CD8-positive, alpha-beta memory T cell (primary cell): ENCODE results near the gene XPO5. TPM values are rescaled to one million over a fixed set of nuclear protein-coding genes. Genes with fewer than 3 reads are reported as not detected.
A peak's percentile ranks its signal among the peaks of the same experiment; 100 is the strongest.
"Not testable (repeated sequence)": the region's sequence is repeated elsewhere in the genome, so short reads cannot be mapped to it uniquely, and the experiment has no call there.

Experiments used
- CTCF ChIA-PET: fragments of 350-600 bp; sonication (Branson Sonifier 250); formaldehyde crosslinking; loops from one replicate; lab custom pipeline; 2021; ENCODE audit warnings: antibody characterized with exemption; lab: Charles Lee
- POLR2A ChIA-PET: fragments of 350-600 bp; sonication (Branson Sonifier 250); formaldehyde crosslinking; loops from one replicate; lab custom pipeline; 2021; ENCODE audit warnings: antibody characterized with exemption; lab: Charles Lee
- DNase-seq, 5 donors: peaks; one replicate each; pipeline versions ENCODE4 v3.0.0 to v3.0.0-alpha.2; 2020 to 2022; ENCODE audit warnings: mixed read lengths in 1 of 5
- H3K27ac ChIP-seq: one replicate; pipeline ENCODE4 v1.7.0; 2013; ENCODE audit warnings: low read depth, mild to moderate bottlenecking, low read length, moderate library complexity
- H3K27me3 ChIP-seq: 2 replicates; pipeline ENCODE4 v1.7.0; 2013; ENCODE audit warnings: low read length, mild to moderate bottlenecking; ENCODE audit not compliant: insufficient read depth, poor library complexity, severe bottlenecking
- H3K36me3 ChIP-seq: 2 replicates; pipeline ENCODE4 v1.7.0; 2013; ENCODE audit warnings: mild to moderate bottlenecking, low read length, moderate library complexity; ENCODE audit not compliant: insufficient read depth
- H3K4me1 ChIP-seq: 2 replicates; pipeline ENCODE4 v1.7.0; 2013; ENCODE audit warnings: mild to moderate bottlenecking, low read length, moderate library complexity; ENCODE audit not compliant: insufficient read depth
- H3K4me3 ChIP-seq: 2 replicates; pipeline ENCODE4 v1.7.0; 2013; ENCODE audit warnings: mild to moderate bottlenecking, low read length
- H3K9me3 ChIP-seq: 2 replicates; pipeline ENCODE4 v1.7.0; 2013; ENCODE audit warnings: mild to moderate bottlenecking, low read length
- H3K27ac Mint-ChIP-seq, 8 donors: one replicate each; pipeline ENCODE4 v1.8.0; 2020 to 2021; ENCODE audit warnings: mixed read lengths in 8 of 8, mild to moderate bottlenecking in 6 of 8, inconsistent platforms in 3 of 8, moderate library complexity in 3 of 8
- H3K27me3 Mint-ChIP-seq, 2 donors: one replicate each; pipeline ENCODE4 v1.8.0; 2020 to 2021; ENCODE audit warnings: mixed read lengths in 2 of 2, mild to moderate bottlenecking in 1 of 2, moderate library complexity in 1 of 2
- H3K36me3 Mint-ChIP-seq, 3 donors: one replicate each; pipeline ENCODE4 v1.8.0; 2020 to 2021; ENCODE audit warnings: mixed read lengths in 3 of 3, inconsistent platforms in 1 of 3, mild to moderate bottlenecking in 1 of 3
- H3K4me1 Mint-ChIP-seq, 3 donors: one replicate each; pipeline ENCODE4 v1.8.0; 2020 to 2021; ENCODE audit warnings: mixed read lengths in 3 of 3, inconsistent platforms in 1 of 3, mild to moderate bottlenecking in 1 of 3
- H3K4me3 Mint-ChIP-seq, 7 donors: one replicate each; pipeline ENCODE4 v1.8.0; 2020 to 2021; ENCODE audit warnings: mixed read lengths in 7 of 7, mild to moderate bottlenecking in 6 of 7, moderate library complexity in 4 of 7, inconsistent platforms in 2 of 7
- H3K9me3 Mint-ChIP-seq, 5 donors: one replicate each; pipeline ENCODE4 v1.8.0; 2020 to 2022; ENCODE audit warnings: mixed read lengths in 5 of 5, mild to moderate bottlenecking in 3 of 5, moderate library complexity in 2 of 5, inconsistent platforms in 1 of 5
- polyA plus RNA-seq: library from polyadenylated mRNA; unstranded; fragments of 300-500 nt; fragmentation: Illumina TruSeq; gene quantifications from one replicate; pipeline ENCODE4 v1.2.3, GENCODE V29; 2021
- total RNA-seq, 2 experiments: library from RNA; stranded (reverse); gene quantifications; one replicate each; pipeline ENCODE4 v1.2.3, GENCODE V29; 2021

The XPO5 gene
- total and polyA plus RNA-seq, 3 experiments from 2014 or later, result 15.3 to 116 (median 98.0) TPM

- Mint-ChIP-seq H3K4me1 (peaks cover 3 to 6% (median 4%) of the 10 kb centered on the region in 3 donors), H3K27me3 (no peaks in the 10 kb centered on the region), H3K27ac (peak overlapping the region in 3 of 8 donors; percentile 27 to 79 (median 33)), H3K36me3 (peaks cover 0 to 64% (median 17%) of the 10 kb centered on the region in 3 donors), H3K4me3 (no peak overlapping the region), H3K9me3 (no peaks in the 10 kb centered on the region)
- Histone ChIP-seq H3K36me3 (peaks cover 21% of the 10 kb centered on the region), H3K27me3 (no peaks in the 10 kb centered on the region), H3K27ac (no peak overlapping the region), H3K9me3 (no peaks in the 10 kb centered on the region), H3K4me1 (no peaks in the 10 kb centered on the region), H3K4me3 (no peak overlapping the region)
- CTCF ChIA-PET, result interaction anchor here (0.7 to 2.8 kb wide), 15 partner anchors 10 to 471 kb away, joined by 3 to 11 read pairs (median 4); partner anchors contain the start of genes GTPBP2 and MAD2L1BP
- peak; percentile 22 to 68 (median 41) for DNase-seq
- POLR2A ChIA-PET, result no interaction called here
These were observed 32.5 kb upstream of the XPO5 start for GRCh38 chr6:43608310-43608763.

- no peaks in the 10 kb centered on the region for H3K4me1 ChIP-seq
- POLR2A ChIA-PET, result no interaction called here
- Mint-ChIP-seq H3K27ac (no peak overlapping the region), H3K9me3 (no peaks in the 10 kb centered on the region), H3K36me3 (peaks cover 0 to 67% (median 22%) of the 10 kb centered on the region in 3 donors), H3K4me3 (no peak overlapping the region), H3K27me3 (no peaks in the 10 kb centered on the region), H3K4me1 (peaks cover 3 to 6% (median 4%) of the 10 kb centered on the region in 3 donors)
- H3K27me3 ChIP-seq, result no peaks in the 10 kb centered on the region
- CTCF ChIA-PET, result no interaction called here
- peaks cover 13% of the 10 kb centered on the region for H3K36me3 ChIP-seq
- H3K27ac ChIP-seq, result no peak overlapping the region
- no peaks in the 10 kb centered on the region for H3K9me3 ChIP-seq
- no peak overlapping the region for H3K4me3 ChIP-seq
- DNase-seq, result no peak
These were observed 30.2 kb upstream of the XPO5 start for GRCh38 chr6:43606019-43606418.

GRCh38 chr6:43604174-43604573 is 28.3 kb upstream of the XPO5 start:
- ChIA-PET CTCF (interaction anchor here (1.1 to 1.3 kb wide), 2 partner anchors 10 to 14 kb away, joined by 3 read pairs; no protein-coding TSS in a partner anchor), POLR2A (no interaction called here)
- Histone ChIP-seq H3K36me3 (peaks cover 8% of the 10 kb centered on the region), H3K4me3 (no peak overlapping the region), H3K4me1 (no peaks in the 10 kb centered on the region), H3K27ac (no peak overlapping the region), H3K27me3 (no peaks in the 10 kb centered on the region), H3K9me3 (no peaks in the 10 kb centered on the region)
- no peak overlapping the region for H3K4me3 Mint-ChIP-seq
- H3K27ac Mint-ChIP-seq, result peak overlapping the region in 2 of 8 donors; percentile 68 to 71
- peaks cover 3 to 4% (median 3%) of the 10 kb centered on the region in 3 donors for H3K4me1 Mint-ChIP-seq
- H3K27me3 Mint-ChIP-seq, result no peaks in the 10 kb centered on the region
- H3K9me3 Mint-ChIP-seq, result no peaks in the 10 kb centered on the region
- DNase-seq, result no peak
- H3K36me3 Mint-ChIP-seq, result peaks cover 0 to 63% (median 21%) of the 10 kb centered on the region in 3 donors

GRCh38 chr6:43600595-43600994 is 24.8 kb upstream of the XPO5 start:
- Histone ChIP-seq H3K4me3 (no peak overlapping the region), H3K27ac (no peak overlapping the region), H3K9me3 (no peaks in the 10 kb centered on the region), H3K36me3 (peaks cover 13% of the 10 kb centered on the region), H3K4me1 (no peaks in the 10 kb centered on the region), H3K27me3 (no peaks in the 10 kb centered on the region)
- ChIA-PET POLR2A (no interaction called here), CTCF (no interaction called here)
- Mint-ChIP-seq H3K36me3 (peaks cover 0 to 61% (median 13%) of the 10 kb centered on the region in 3 donors), H3K9me3 (no peaks in the 10 kb centered on the region), H3K27me3 (no peaks in the 10 kb centered on the region), H3K4me3 (no peak overlapping the region), H3K4me1 (no peaks in the 10 kb centered on the region), H3K27ac (peak overlapping the region in 3 of 8 donors; percentile 33 to 45 (median 35))
- no peak for DNase-seq

- H3K27ac Mint-ChIP-seq, result no peak overlapping the region
- H3K9me3 ChIP-seq, result no peaks in the 10 kb centered on the region
- H3K27me3 Mint-ChIP-seq, result no peaks in the 10 kb centered on the region
- no peak overlapping the region for H3K4me3 ChIP-seq
- ChIA-PET CTCF (interaction anchor here (1.1 kb wide), 1 partner anchor 10 kb away, joined by 3 read pairs; no protein-coding TSS in a partner anchor), POLR2A (no interaction called here)
- no peak overlapping the region for H3K4me3 Mint-ChIP-seq
- peaks cover 0 to 45% (median 4%) of the 10 kb centered on the region in 3 donors for H3K36me3 Mint-ChIP-seq
- no peak overlapping the region for H3K27ac ChIP-seq
- H3K27me3 ChIP-seq, result no peaks in the 10 kb centered on the region
- no peaks in the 10 kb centered on the region for H3K9me3 Mint-ChIP-seq
- peaks cover 10% of the 10 kb centered on the region for H3K36me3 ChIP-seq
- no peaks in the 10 kb centered on the region for H3K4me1 ChIP-seq
- H3K4me1 Mint-ChIP-seq, result peaks cover 0 to 4% (median 0%) of the 10 kb centered on the region in 3 donors
- DNase-seq, result no peak
These were observed 18.1 kb upstream of the XPO5 start for GRCh38 chr6:43593938-43594337.

GRCh38 chr6:43589564-43589963 is 13.7 kb upstream of the XPO5 start:
- peaks cover 0 to 56% (median 14%) of the 10 kb centered on the region in 3 donors for H3K36me3 Mint-ChIP-seq
- H3K27ac Mint-ChIP-seq, DNase-seq, H3K9me3 ChIP-seq, CTCF ChIA-PET, H3K4me3 Mint-ChIP-seq, H3K27ac ChIP-seq, POLR2A ChIA-PET, H3K27me3 Mint-ChIP-seq, H3K27me3 ChIP-seq, H3K4me3 ChIP-seq, H3K9me3 Mint-ChIP-seq: not testable (repeated sequence)
- peaks cover 17% of the 10 kb centered on the region for H3K36me3 ChIP-seq
- H3K4me1 Mint-ChIP-seq, result peaks cover 10 to 23% (median 13%) of the 10 kb centered on the region in 3 donors
- peaks cover 10% of the 10 kb centered on the region for H3K4me1 ChIP-seq

GRCh38 chr6:43588194-43588593 is 12.4 kb upstream of the XPO5 start:
- H3K27me3 Mint-ChIP-seq, result no peaks in the 10 kb centered on the region
- POLR2A ChIA-PET, result no interaction called here
- CTCF ChIA-PET, result interaction anchor here (1.5 kb wide), 1 partner anchor 20 kb away, joined by 3 read pairs; no protein-coding TSS in a partner anchor
- H3K27ac ChIP-seq, result no peak overlapping the region
- no peaks in the 10 kb centered on the region for H3K9me3 Mint-ChIP-seq
- peaks cover 17% of the 10 kb centered on the region for H3K4me1 ChIP-seq
- no peaks in the 10 kb centered on the region for H3K27me3 ChIP-seq
- peaks cover 20 to 36% (median 27%) of the 10 kb centered on the region in 3 donors for H3K4me1 Mint-ChIP-seq
- H3K27ac Mint-ChIP-seq, result peak overlapping the region in 3 of 8 donors; percentile 13 to 85 (median 47)
- peaks cover 17% of the 10 kb centered on the region for H3K36me3 ChIP-seq
- H3K4me3 Mint-ChIP-seq, result no peak overlapping the region
- H3K9me3 ChIP-seq, result no peaks in the 10 kb centered on the region
- no peak for DNase-seq
- peaks cover 0 to 66% (median 15%) of the 10 kb centered on the region in 3 donors for H3K36me3 Mint-ChIP-seq
- H3K4me3 ChIP-seq, result no peak overlapping the region

GRCh38 chr6:43584892-43585570 is 9.2 kb upstream of the XPO5 start:
- peak overlapping the region; percentile 65 to 93 (median 89) for H3K27ac Mint-ChIP-seq
- H3K36me3 Mint-ChIP-seq, result peaks cover 0 to 58% (median 16%) of the 10 kb centered on the region in 3 donors
- Histone ChIP-seq H3K27ac (no peak overlapping the region), H3K4me3 (no peak overlapping the region), H3K9me3 (no peaks in the 10 kb centered on the region), H3K27me3 (no peaks in the 10 kb centered on the region), H3K4me1 (peaks cover 17% of the 10 kb centered on the region), H3K36me3 (peaks cover 17% of the 10 kb centered on the region)
- ChIA-PET CTCF (interaction anchor here (1.0 to 1.5 kb wide), 2 partner anchors 10 to 23 kb away, joined by 3 to 4 read pairs; partner anchors contain the start of gene XPO5), POLR2A (no interaction called here)
- H3K27me3 Mint-ChIP-seq, result no peaks in the 10 kb centered on the region
- H3K4me1 Mint-ChIP-seq, result peaks cover 20 to 45% (median 28%) of the 10 kb centered on the region in 3 donors
- DNase-seq, result peak in 2 of 5 donors; percentile 7 to 10
- peak overlapping the region in 6 of 7 donors; percentile 43 to 72 (median 64) for H3K4me3 Mint-ChIP-seq
- no peaks in the 10 kb centered on the region for H3K9me3 Mint-ChIP-seq
